ENCODE data around the gene MZT2A. TPM values are rescaled to one million over a fixed set of nuclear protein-coding genes. Genes with fewer than 3 reads are reported as not detected.
"Not testable (repeated sequence)": the region's sequence is repeated elsewhere in the genome, so short reads cannot be mapped to it uniquely, and the experiment has no call there.

Gene MZT2A
- total RNA-seq, 5 donors from 2014 or later (not counting 1 experiment from before 2014, with no cell fraction given), result 70.1 to 215 (median 89.1) TPM

DNA sequence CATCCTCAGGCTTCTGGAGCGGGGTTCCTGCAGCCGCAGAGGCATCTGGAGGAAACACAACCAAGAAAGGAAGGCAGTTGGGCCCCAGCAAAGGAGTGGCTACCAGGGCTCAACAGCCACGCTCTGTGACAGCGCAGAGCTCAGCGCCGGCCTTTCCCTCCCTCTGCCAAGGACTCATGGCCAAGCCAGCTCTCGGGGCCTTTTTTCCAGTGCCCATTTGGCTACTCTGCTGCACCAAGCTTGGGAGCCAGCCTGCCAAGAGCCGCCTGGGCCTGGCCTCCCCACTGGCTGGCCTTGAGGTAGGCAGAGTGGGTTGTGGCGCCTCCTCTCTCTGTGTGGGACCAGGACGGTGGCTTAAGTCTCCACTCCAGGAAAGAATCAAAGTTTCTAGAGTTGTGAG lies 28.3 kb upstream of the MZT2A start:
- Mint-ChIP-seq H3K4me1 (no peaks in the 10 kb centered on the region), H3K27me3 (no peaks in the 10 kb centered on the region), H3K4me3 (no peak overlapping the region), H3K27ac (no peak overlapping the region), H3K36me3 (peaks cover 6% of the 10 kb centered on the region), H3K9me3 (no peaks in the 10 kb centered on the region)
- DNase-seq (no peak), ATAC-seq (replicated peaks in 1 of 4) (no peak)
- 96% methylated on average over 7 of the region's 10 CpGs for WGBS (ENCODE audit: insufficient coverage)
- Histone ChIP-seq H3K36me3 (ENCODE audit: control insufficient read depth in 2 of 2, extremely low read depth in 1 of 2, insufficient read depth in 1 of 2, low read length in 1 of 2) (peaks cover 12% of the 10 kb centered on the region in 2 donors), H3K4me1 (ENCODE audit: control insufficient read depth in 1 of 2, extremely low read depth in 1 of 2, insufficient read depth in 2 of 2, low read length in 2 of 2) (no peaks in the 10 kb centered on the region), H3K4me3 (ENCODE audit: control insufficient read depth in 1 of 2, extremely low read depth in 1 of 2, low read length in 1 of 2) (no peak overlapping the region), H3K27ac (ENCODE audit: low read length) (no peak overlapping the region), H3K9me3 (no peaks in the 10 kb centered on the region), H3K27me3 (replicated peaks in 1 of 2; ENCODE audit: control insufficient read depth in 2 of 2, extremely low read depth in 1 of 2, insufficient read depth in 2 of 2, low read length in 1 of 2) (no peaks in the 10 kb centered on the region)
- POLR2A ChIA-PET, result no interaction called here
- CTCF ChIA-PET, result no interaction called here

DNA sequence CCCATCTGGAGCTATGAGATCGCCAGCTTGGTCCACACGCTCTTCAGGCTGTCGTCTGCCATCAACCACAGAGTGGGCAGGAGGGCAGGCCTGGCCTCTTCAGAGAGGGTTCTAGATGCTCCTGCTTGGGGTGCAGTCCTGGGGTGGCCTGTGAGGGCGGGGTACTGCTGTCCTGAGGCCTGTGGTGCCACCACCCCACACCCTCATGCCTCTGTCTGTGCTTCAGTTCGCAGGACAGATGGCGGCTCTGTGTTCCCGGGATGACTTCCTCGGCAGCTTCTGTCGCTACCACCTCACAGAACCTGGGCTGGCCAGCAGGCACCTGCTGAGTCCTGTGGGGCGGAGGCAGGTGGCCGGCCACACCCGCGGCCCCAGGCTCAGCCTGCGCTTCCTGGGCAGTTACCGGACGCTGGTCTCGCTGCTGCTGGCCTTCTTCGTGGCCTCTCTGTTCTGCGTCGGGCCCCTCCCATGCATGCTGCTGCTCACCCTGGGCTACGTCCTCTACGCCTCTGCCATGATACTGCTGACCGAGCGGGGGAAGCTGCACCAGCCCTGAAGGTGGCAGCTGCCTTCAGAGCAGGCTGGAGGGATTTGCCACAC lies 27.8 kb upstream of the MZT2A start:
- H3K9me3 ChIP-seq; H3K4me3 ChIP-seq (ENCODE audit: control insufficient read depth in 1 of 2, extremely low read depth in 1 of 2, low read length in 1 of 2); ATAC-seq (replicated peaks in 1 of 4); DNase-seq; H3K4me1 Mint-ChIP-seq; H3K9me3 Mint-ChIP-seq; H3K27ac ChIP-seq (ENCODE audit: low read length); H3K4me1 ChIP-seq (ENCODE audit: control insufficient read depth in 1 of 2, extremely low read depth in 1 of 2, insufficient read depth in 2 of 2, low read length in 2 of 2); H3K4me3 Mint-ChIP-seq; H3K27me3 ChIP-seq (replicated peaks in 1 of 2; ENCODE audit: control insufficient read depth in 2 of 2, extremely low read depth in 1 of 2, insufficient read depth in 2 of 2, low read length in 1 of 2); H3K27ac Mint-ChIP-seq; H3K36me3 Mint-ChIP-seq; CTCF ChIA-PET; POLR2A ChIA-PET; H3K27me3 Mint-ChIP-seq: not testable (repeated sequence)
- H3K36me3 ChIP-seq (ENCODE audit: control insufficient read depth in 2 of 2, extremely low read depth in 1 of 2, insufficient read depth in 1 of 2, low read length in 1 of 2), result peaks cover 12% of the 10 kb centered on the region in 2 donors
- 94% methylated on average over 6 of the region's 24 CpGs for WGBS (ENCODE audit: insufficient coverage)

DNA sequence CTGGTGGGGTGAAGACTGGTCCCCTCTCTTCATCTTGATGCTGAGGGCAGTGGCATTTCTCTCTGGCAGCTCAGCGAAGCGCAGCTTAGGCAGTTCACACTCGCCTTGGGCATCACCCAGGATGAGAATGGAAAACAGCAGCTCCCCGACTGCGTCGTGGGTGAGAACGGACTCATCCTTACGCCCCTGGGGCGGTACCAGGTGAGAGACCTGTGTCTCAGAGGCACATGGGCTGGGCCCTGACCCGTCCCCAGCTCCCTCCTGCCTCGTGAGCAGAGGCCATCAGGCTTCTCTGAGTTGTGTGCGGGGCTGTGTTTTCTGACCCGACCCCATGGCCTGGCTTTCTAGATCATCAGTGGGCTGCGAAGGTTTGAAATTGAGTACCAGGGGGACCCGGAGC lies 27.3 kb upstream of the MZT2A start:
- no peaks in the 10 kb centered on the region for H3K4me1 Mint-ChIP-seq
- ChIA-PET POLR2A (no interaction called here), CTCF (no interaction called here)
- peaks cover 6% of the 10 kb centered on the region for H3K36me3 Mint-ChIP-seq
- H3K36me3 ChIP-seq (ENCODE audit: control insufficient read depth in 2 of 2, extremely low read depth in 1 of 2, insufficient read depth in 1 of 2, low read length in 1 of 2), result peaks cover 12% of the 10 kb centered on the region in 2 donors
- DNase-seq (no peak), ATAC-seq (replicated peaks in 1 of 4) (no peak)
- WGBS (ENCODE audit: insufficient coverage), result 98% methylated on average over 15 of the region's 15 CpGs
- no peak overlapping the region for H3K4me3 Mint-ChIP-seq
- H3K9me3 Mint-ChIP-seq, result no peaks in the 10 kb centered on the region
- H3K27ac Mint-ChIP-seq, result no peak overlapping the region
- H3K4me3 ChIP-seq (ENCODE audit: control insufficient read depth in 1 of 2, extremely low read depth in 1 of 2, low read length in 1 of 2), result no peak overlapping the region
- no peak overlapping the region for H3K27ac ChIP-seq (ENCODE audit: low read length)
- H3K9me3 ChIP-seq, result no peaks in the 10 kb centered on the region
- no peaks in the 10 kb centered on the region for H3K27me3 Mint-ChIP-seq
- no peaks in the 10 kb centered on the region for H3K4me1 ChIP-seq (ENCODE audit: control insufficient read depth in 1 of 2, extremely low read depth in 1 of 2, insufficient read depth in 2 of 2, low read length in 2 of 2)
- no peaks in the 10 kb centered on the region for H3K27me3 ChIP-seq (replicated peaks in 1 of 2; ENCODE audit: control insufficient read depth in 2 of 2, extremely low read depth in 1 of 2, insufficient read depth in 2 of 2, low read length in 1 of 2)

DNA sequence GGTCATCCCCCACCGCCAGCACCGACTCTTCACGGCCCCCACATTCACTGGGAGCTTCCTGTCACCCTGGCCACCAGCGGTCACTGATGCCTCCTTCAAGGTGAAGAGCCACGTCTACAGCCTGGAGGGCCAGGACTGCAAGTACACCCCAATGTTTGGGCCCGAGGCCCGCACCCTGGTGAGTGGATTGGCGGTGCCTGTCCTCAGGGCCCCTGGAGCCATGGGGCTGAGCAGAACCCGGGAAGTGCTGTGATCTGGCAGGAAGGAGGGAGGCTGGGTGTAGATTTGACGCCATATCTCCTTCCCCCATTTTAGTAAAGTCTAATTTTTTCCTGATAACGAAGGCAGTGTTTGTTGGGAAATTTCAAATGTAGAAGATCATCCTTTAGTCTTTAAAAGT lies 26.3 kb upstream of the MZT2A start:
- H3K9me3 ChIP-seq; CTCF ChIA-PET; H3K4me1 ChIP-seq (ENCODE audit: control insufficient read depth in 1 of 2, extremely low read depth in 1 of 2, insufficient read depth in 2 of 2, low read length in 2 of 2); H3K27me3 Mint-ChIP-seq; H3K4me3 Mint-ChIP-seq; H3K27me3 ChIP-seq (replicated peaks in 1 of 2; ENCODE audit: control insufficient read depth in 2 of 2, extremely low read depth in 1 of 2, insufficient read depth in 2 of 2, low read length in 1 of 2); H3K4me3 ChIP-seq (ENCODE audit: control insufficient read depth in 1 of 2, extremely low read depth in 1 of 2, low read length in 1 of 2); H3K27ac Mint-ChIP-seq; H3K9me3 Mint-ChIP-seq; H3K4me1 Mint-ChIP-seq; H3K27ac ChIP-seq (ENCODE audit: low read length); ATAC-seq (replicated peaks in 1 of 4); POLR2A ChIA-PET; DNase-seq: not testable (repeated sequence)
- peaks cover 12% of the 10 kb centered on the region for H3K36me3 Mint-ChIP-seq
- WGBS (ENCODE audit: insufficient coverage), result no CpG with 5 or more reads among the region's 11 CpGs
- H3K36me3 ChIP-seq (ENCODE audit: control insufficient read depth in 2 of 2, extremely low read depth in 1 of 2, insufficient read depth in 1 of 2, low read length in 1 of 2), result peaks cover 12 to 14% of the 10 kb centered on the region in 2 donors

DNA sequence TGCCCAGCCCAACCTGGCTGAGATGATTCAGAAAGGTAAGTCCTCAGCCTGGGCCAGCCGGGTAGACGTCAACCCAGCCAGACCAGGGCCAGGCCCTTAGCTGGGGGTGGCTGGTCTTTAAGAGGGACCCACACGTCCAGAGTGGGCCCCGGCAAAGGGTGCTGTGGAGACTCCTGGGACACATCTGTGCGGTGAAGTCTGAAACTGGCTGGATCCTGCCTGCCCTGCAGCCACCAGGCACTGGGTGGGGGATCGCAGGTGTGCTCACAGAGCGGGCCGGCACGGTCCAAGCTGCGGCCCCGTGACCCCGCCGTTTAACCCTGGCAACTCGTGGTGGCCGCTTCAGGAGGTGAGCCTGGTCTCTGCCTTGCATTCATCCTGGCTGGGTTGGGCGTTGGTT lies 25.7 kb upstream of the MZT2A start:
- WGBS (ENCODE audit: insufficient coverage), result 93% methylated on average over 6 of the region's 16 CpGs
- DNase-seq; H3K9me3 ChIP-seq; H3K4me1 ChIP-seq (ENCODE audit: control insufficient read depth in 1 of 2, extremely low read depth in 1 of 2, insufficient read depth in 2 of 2, low read length in 2 of 2); H3K4me3 Mint-ChIP-seq; CTCF ChIA-PET; H3K27me3 ChIP-seq (replicated peaks in 1 of 2; ENCODE audit: control insufficient read depth in 2 of 2, extremely low read depth in 1 of 2, insufficient read depth in 2 of 2, low read length in 1 of 2); H3K27me3 Mint-ChIP-seq; H3K4me1 Mint-ChIP-seq; H3K9me3 Mint-ChIP-seq; POLR2A ChIA-PET; H3K27ac Mint-ChIP-seq; H3K27ac ChIP-seq (ENCODE audit: low read length); ATAC-seq (replicated peaks in 1 of 4); H3K4me3 ChIP-seq (ENCODE audit: control insufficient read depth in 1 of 2, extremely low read depth in 1 of 2, low read length in 1 of 2): not testable (repeated sequence)
- H3K36me3 ChIP-seq (ENCODE audit: control insufficient read depth in 2 of 2, extremely low read depth in 1 of 2, insufficient read depth in 1 of 2, low read length in 1 of 2), result peaks cover 12 to 17% of the 10 kb centered on the region in 2 donors
- peaks cover 12% of the 10 kb centered on the region for H3K36me3 Mint-ChIP-seq

DNA sequence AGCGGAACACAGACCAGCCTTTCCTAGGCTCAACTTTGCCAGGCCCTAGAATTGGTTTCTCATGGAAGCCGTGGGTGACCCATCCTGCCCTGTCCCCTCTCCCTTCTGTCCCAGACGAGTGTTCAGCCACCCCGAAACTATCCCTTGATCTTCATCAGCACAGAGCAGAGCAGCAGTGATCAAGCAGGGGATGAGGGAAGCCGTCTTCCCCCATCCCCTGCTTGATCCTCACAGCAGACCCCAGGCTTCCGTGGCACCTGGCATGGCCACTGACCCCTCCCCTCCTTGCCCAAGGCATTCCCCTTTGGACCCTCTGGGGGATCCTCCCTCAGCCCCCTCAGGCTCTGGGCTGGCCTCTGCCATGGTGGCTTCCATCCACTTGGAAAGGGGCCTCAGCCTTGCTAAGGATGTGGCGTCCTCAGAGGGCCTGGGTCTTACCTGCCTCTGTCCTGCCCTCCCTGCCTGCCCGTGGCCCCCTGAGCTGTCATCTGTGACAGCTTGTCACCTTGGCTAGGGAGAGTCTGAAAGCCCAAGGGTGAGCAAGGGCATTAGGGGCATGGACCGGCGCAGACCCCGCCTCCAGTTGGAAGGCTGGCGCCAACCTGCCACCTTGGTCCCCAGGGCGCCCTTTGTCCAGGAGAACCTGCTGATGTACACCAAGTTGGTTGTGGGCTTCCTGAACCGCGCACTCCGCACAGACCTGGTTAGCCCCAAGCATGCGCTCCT lies 25.1 kb upstream of the MZT2A start:
- ChIA-PET CTCF (no interaction called here), POLR2A (no interaction called here)
- Mint-ChIP-seq H3K36me3 (peaks cover 12% of the 10 kb centered on the region), H3K9me3 (no peaks in the 10 kb centered on the region), H3K4me3 (no peak overlapping the region), H3K27me3 (no peaks in the 10 kb centered on the region), H3K4me1 (peaks cover 0 to 6% (median 0%) of the 10 kb centered on the region in 3 donors), H3K27ac (no peak overlapping the region)
- Histone ChIP-seq H3K27ac (ENCODE audit: low read length) (no peak overlapping the region), H3K4me3 (ENCODE audit: control insufficient read depth in 1 of 2, extremely low read depth in 1 of 2, low read length in 1 of 2) (no peak overlapping the region), H3K9me3 (no peaks in the 10 kb centered on the region), H3K4me1 (ENCODE audit: control insufficient read depth in 1 of 2, extremely low read depth in 1 of 2, insufficient read depth in 2 of 2, low read length in 2 of 2) (peaks cover 0 to 5% of the 10 kb centered on the region in 2 experiments), H3K36me3 (ENCODE audit: control insufficient read depth in 2 of 2, extremely low read depth in 1 of 2, insufficient read depth in 1 of 2, low read length in 1 of 2) (peaks cover 12 to 17% of the 10 kb centered on the region in 2 donors), H3K27me3 (replicated peaks in 1 of 2; ENCODE audit: control insufficient read depth in 2 of 2, extremely low read depth in 1 of 2, insufficient read depth in 2 of 2, low read length in 1 of 2) (no peaks in the 10 kb centered on the region)
- ATAC-seq (replicated peaks in 1 of 4) (no peak), DNase-seq (no peak)
- 95% methylated on average over 17 of the region's 17 CpGs for WGBS (ENCODE audit: insufficient coverage)
